Body of pancreas (tissue), 4 donors: ENCODE results near the gene LMAN2. TPM values are rescaled to one million over a fixed set of nuclear protein-coding genes. Genes with fewer than 3 reads are reported as not detected.

Experiments used
- ATAC-seq: fragments of 150-250 bp; one replicate; pipeline ENCODE4 v1.9.1; 2016
- DNase-seq, 4 donors: peaks; one replicate each; pipeline ENCODE4 v3.0.0-alpha.2; 2019
- H3K27ac ChIP-seq, 4 donors: fragments of 200-600 bp; sonication (generic); 1 replicate in 3 of 4; 2 replicates in 1 of 4; pipeline versions ENCODE4 v1.5.1 to v1.6.1; 2016 to 2019; ENCODE audit warnings: mild to moderate bottlenecking in 1 of 4, mixed read lengths in 1 of 4, moderate library complexity in 1 of 4
- H3K27me3 ChIP-seq, 2 donors: fragments of 200-600 bp; sonication (generic); one replicate each; pipeline ENCODE4 v1.6.0; 2016; ENCODE audit warnings: mild to moderate bottlenecking in 1 of 2
- H3K36me3 ChIP-seq, 2 donors: fragments of 200-600 bp; sonication (generic); replicated peaks in 1 of 2; 2 replicates each; pipeline ENCODE4 v1.5.1; 2016; ENCODE audit warnings: low read depth in 2 of 2; ENCODE audit not compliant: insufficient read depth in 1 of 2
- H3K4me1 ChIP-seq: fragments of 200-600 bp; sonication (generic); one replicate; pipeline ENCODE4 v1.6.0; 2016
- H3K4me3 ChIP-seq, 2 donors: fragments of 200-600 bp; sonication (generic); 1 replicate in 1 of 2; 2 replicates in 1 of 2; pipeline ENCODE4 v1.5.1; 2016 to 2019
- H3K9me3 ChIP-seq, 3 donors: fragments of 200-600 bp; sonication (generic); 1 replicate in 2 of 3; 2 replicates in 1 of 3; pipeline ENCODE4 v1.5.1; 2016
- POLR2A ChIP-seq, 3 donors: fragments of 450-650 bp; IDR thresholded peaks; one replicate each; pipeline ENCODE4 v1.6.1; 2016; ENCODE audit warnings: antibody characterized with exemption in 3 of 3, mild to moderate bottlenecking in 2 of 3
- WGBS, 2 donors: methylation state at CpG; one replicate each; pipeline ENCODE4 v1.1.5; 2017; 5-methylcytosine and 5-hydroxymethylcytosine counted together
- intact Hi-C: fragments of 100-400 bp; cut with DNase I; formaldehyde crosslinking; loops from one replicate; pipeline ENCODE4 v1.15.1; 2023
- total RNA-seq, 2 donors: library from RNA; depleted of rRNA; stranded (reverse); fragments of >200 nt; gene quantifications; one replicate each; pipeline ENCODE4 v1.1.0, GENCODE V29; 2016
- TF ChIP-seq, protein P1 (sequence below), 7 experiments: fragments of 450-650 bp in 4 of 7; fragments of 200-600 bp in 3 of 7; sonication (generic) in 3 of 7; IDR thresholded peaks; one replicate each; pipeline ENCODE4 v1.5.1; 2016 to 2019; ENCODE audit warnings: antibody characterized with exemption in 7 of 7

The LMAN2 gene
- total RNA-seq, 2 donors from 2014 or later, result 218 to 227 TPM

DNA sequence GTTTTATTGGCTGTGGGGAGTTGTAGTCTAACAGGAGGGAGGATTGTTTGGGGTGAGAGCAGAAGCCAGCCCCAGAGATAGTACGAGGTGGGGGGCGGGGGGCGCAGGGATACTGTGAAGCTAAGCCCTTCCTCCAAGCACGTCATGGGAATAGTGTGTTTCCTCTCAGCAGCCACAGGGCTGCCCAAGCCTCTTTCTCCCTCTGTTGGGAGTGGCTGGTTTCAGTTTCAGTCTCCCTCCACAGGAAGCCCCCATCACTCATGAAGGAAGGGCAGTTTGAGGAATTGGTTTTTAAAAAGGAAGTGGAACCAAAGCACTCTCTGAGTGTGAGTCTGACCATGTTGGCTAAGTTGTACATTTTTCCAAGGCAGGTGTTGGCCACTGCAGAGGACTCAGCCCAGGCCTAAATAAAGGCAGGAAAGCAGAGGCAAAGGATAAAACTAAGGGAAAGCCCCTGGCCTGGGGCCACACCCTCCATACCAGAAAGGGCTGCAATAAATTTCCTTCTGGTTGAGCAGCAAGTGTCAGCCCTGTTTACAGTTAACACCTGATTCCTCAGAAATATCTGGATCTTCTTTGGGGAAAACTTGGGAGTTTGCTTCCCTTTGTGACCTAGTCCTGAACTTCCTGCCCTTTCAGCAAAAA lies 51.1 kb downstream of the LMAN2 start:
- DNase-seq, result peak in 2 of 4 donors; percentile 32 to 74
- WGBS, 2 donors, result 46 to 51% methylated on average over 4 of the region's 4 CpGs

DNA sequence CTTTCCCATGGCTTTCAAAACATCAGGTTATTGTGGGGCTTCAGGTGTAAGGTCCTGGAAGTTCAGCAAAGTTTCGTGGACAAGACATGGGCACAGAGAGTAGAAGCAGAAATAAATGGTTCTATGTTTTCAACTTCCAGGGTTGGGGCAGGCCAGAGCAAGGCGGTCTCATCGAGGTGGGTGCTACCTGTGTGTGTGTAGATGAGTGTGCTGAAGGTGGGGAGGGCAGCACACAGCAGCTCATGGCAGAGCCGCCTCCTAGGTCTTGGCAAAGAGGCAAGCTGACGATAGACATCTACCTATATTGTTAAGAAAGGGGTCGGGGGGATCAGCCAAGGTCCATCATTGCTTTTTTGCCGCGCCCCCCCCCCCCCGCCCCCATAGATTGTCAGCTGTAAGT lies 51.8 kb downstream of the LMAN2 start:
- DNase-seq (no peak), ATAC-seq (no peak)
- peak overlapping the region in 2 of 4 donors; percentile 8 to 90 for H3K27ac ChIP-seq
- H3K36me3 ChIP-seq, result peaks cover 4 to 5% of the 10 kb centered on the region in 2 donors
- H3K4me1 ChIP-seq, result peaks cover 46% of the 10 kb centered on the region
- no peak overlapping the region for H3K4me3 ChIP-seq
- no peaks in the 10 kb centered on the region for H3K27me3 ChIP-seq
- H3K9me3 ChIP-seq, result no peaks in the 10 kb centered on the region
- 70 to 73% methylated on average over 7 to 9 of the region's 9 CpGs for WGBS, 2 donors
- TF ChIP-seq, protein P1, sequence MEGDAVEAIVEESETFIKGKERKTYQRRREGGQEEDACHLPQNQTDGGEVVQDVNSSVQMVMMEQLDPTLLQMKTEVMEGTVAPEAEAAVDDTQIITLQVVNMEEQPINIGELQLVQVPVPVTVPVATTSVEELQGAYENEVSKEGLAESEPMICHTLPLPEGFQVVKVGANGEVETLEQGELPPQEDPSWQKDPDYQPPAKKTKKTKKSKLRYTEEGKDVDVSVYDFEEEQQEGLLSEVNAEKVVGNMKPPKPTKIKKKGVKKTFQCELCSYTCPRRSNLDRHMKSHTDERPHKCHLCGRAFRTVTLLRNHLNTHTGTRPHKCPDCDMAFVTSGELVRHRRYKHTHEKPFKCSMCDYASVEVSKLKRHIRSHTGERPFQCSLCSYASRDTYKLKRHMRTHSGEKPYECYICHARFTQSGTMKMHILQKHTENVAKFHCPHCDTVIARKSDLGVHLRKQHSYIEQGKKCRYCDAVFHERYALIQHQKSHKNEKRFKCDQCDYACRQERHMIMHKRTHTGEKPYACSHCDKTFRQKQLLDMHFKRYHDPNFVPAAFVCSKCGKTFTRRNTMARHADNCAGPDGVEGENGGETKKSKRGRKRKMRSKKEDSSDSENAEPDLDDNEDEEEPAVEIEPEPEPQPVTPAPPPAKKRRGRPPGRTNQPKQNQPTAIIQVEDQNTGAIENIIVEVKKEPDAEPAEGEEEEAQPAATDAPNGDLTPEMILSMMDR (IDR thresholded peaks at IDR 0.05), result no peak
- TF ChIP-seq POLR2A (IDR thresholded peaks at IDR 0.05), result no peak
- intact Hi-C loops, result no loop called here

More for the DNA sequence above, 51.1 kb downstream of the LMAN2 start:
- no peaks in the 10 kb centered on the region for H3K9me3 ChIP-seq
- H3K27ac ChIP-seq, result peak overlapping the region; percentile 81 to 93 (median 90)
- peaks cover 53% of the 10 kb centered on the region for H3K4me1 ChIP-seq
- H3K4me3 ChIP-seq, result no peak overlapping the region
- no peak for ATAC-seq
- H3K27me3 ChIP-seq, result no peaks in the 10 kb centered on the region
- intact Hi-C loops, result no loop called here
- no peaks in the 10 kb centered on the region for H3K36me3 ChIP-seq
- TF ChIP-seq POLR2A (IDR thresholded peaks at IDR 0.05), result no peak
- TF ChIP-seq, protein P1 (IDR thresholded peaks at IDR 0.05), result peak in 1 of 7 experiments; percentile 2

DNA sequence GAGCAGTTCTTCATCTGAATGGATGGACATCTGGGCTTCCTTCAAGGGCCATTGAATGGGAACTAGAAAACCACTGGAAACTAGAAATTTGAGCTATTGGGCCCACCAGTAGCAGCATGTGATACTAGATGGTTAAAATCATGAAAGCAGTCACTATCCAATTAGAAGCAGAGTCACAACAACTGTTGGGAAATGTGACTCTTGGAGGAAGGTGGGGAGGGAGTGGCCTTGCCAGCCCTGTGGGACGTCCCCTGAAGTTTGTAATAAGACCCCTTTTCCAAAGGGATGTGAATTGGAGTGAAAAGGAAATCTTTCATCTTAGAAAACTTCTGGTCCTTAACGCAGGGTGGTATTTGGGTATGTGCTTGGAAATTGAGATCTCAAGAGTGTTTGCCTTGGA lies 53.5 kb downstream of the LMAN2 start:
- Histone ChIP-seq H3K36me3 (peaks cover 10 to 19% of the 10 kb centered on the region in 2 donors), H3K27ac (peak overlapping the region in 1 of 4 donors; percentile 1), H3K4me3 (no peak overlapping the region), H3K9me3 (no peaks in the 10 kb centered on the region), H3K27me3 (no peaks in the 10 kb centered on the region), H3K4me1 (peaks cover 39% of the 10 kb centered on the region)
- TF ChIP-seq POLR2A (IDR thresholded peaks at IDR 0.05), result no peak
- TF ChIP-seq, protein P1 (IDR thresholded peaks at IDR 0.05), result no peak
- DNase-seq (no peak), ATAC-seq (no peak)
- WGBS, 2 donors, result 91 to 97% methylated on average over 2 of the region's 2 CpGs
- intact Hi-C loops, result no loop called here

DNA sequence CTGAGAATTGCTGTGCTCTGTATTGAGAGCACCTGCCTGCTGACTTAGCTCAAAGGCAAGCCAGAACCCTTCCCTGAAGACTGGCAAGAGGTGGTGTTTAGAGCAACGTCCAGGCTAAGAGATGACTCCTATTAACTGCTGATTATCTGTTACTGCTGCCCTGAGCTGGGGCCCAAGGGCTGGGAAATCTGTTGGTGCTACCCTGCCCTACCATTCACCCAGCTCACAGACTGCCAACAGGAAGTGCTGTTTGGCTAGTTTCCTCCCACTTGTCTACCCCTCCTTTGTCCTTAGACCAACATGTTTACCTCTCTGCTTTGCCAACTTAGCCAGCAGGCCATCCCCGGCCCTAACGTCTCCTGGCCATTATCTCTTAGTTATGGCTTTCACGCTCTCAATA lies 54.9 kb downstream of the LMAN2 start:
- Histone ChIP-seq H3K9me3 (no peaks in the 10 kb centered on the region), H3K4me1 (peaks cover 26% of the 10 kb centered on the region), H3K4me3 (no peak overlapping the region), H3K36me3 (peaks cover 15 to 23% of the 10 kb centered on the region in 2 donors), H3K27ac (peak overlapping the region in 3 of 4 donors; percentile 3 to 36 (median 22)), H3K27me3 (no peaks in the 10 kb centered on the region)
- intact Hi-C loops, result no loop called here
- DNase-seq, result no peak
- ATAC-seq, result no peak
- TF ChIP-seq, protein P1 (IDR thresholded peaks at IDR 0.05), result no peak
- no peak for TF ChIP-seq POLR2A (IDR thresholded peaks at IDR 0.05)
- 42 to 45% methylated on average over 4 of the region's 4 CpGs for WGBS, 2 donors

DNA sequence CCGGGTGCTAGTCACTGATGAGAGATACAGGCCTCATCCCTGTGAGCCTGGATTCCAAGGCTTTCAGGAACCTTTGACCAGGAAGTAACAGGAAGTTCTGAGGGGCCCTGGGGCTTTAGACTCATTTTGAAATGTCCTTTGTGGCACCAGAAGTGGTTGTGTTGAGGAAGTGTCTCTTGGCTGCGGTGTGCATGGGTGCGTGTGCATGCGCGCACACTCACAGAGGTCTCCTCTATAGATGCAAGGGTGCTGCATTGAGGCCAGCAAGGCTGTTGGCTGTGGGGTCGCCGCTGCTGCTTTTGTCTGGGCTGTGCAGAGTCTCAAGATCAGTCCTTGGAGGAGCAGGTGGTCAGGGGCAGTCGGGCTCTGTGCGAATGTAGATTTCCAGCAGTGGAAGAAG lies 55.5 kb downstream of the LMAN2 start:
- Histone ChIP-seq H3K27me3 (no peaks in the 10 kb centered on the region), H3K27ac (peak overlapping the region in 2 of 4 donors; percentile 3 to 36), H3K36me3 (peaks cover 15 to 23% of the 10 kb centered on the region in 2 donors), H3K9me3 (no peaks in the 10 kb centered on the region), H3K4me3 (no peak overlapping the region), H3K4me1 (peaks cover 20% of the 10 kb centered on the region)
- TF ChIP-seq POLR2A (IDR thresholded peaks at IDR 0.05), result no peak
- TF ChIP-seq, protein P1 (IDR thresholded peaks at IDR 0.05), result no peak
- intact Hi-C loops, result no loop called here
- ATAC-seq, result no peak
- DNase-seq, result no peak
- WGBS, 2 donors, result 74 to 88% methylated on average over 5 to 9 of the region's 9 CpGs
